DMS53 treated with DMSO at 0.1 percent for 48 hours (cell line): ENCODE data around the gene FIGNL2.

Experiments used
- DNase-seq: peaks from one replicate; lab custom pipeline; 2025; ENCODE audit not compliant: unreplicated experiment; lab: John Stamatoyannopoulos, UW

The FIGNL2 gene

DNA sequence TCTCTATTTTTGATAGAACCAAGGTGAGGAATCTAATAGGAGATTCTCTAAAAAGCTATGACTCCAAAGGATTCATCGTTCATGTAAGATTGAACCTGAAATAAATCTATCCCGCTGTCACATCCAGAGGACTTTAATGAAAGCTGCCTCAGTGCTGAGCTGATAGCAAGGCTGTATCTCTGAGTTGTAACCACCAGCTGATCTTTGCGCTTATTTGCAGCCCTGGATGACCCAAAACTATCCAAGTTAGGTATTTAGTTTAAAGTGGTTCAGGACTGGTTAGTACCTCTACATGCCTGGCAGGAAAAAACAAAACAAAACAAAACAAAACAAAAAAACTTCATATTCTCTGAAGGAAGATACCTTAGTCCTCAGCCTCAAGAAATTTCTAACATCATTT is 30.6 kb upstream of the FIGNL2 start:
- no peak for DNase-seq

DNA sequence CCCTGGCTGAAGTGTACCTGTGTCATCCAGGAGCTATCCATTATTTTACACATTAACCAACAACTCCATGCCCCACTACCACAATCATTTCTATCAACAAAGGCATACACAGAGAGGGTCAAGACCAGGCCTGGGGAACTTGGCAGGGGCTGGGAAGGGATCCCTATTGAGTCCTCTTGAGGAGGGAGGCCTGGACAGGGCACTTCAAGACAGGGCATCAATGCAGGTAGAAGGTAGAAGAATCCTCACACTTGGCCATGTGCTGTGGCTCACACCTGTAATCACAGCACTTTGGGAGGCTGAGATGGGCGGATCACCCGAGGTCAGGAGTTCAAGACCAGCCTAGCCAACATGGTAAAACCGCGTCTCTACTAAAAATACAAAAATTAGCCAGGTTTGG is 26.0 kb upstream of the FIGNL2 start:
- DNase-seq: no peak

DNA sequence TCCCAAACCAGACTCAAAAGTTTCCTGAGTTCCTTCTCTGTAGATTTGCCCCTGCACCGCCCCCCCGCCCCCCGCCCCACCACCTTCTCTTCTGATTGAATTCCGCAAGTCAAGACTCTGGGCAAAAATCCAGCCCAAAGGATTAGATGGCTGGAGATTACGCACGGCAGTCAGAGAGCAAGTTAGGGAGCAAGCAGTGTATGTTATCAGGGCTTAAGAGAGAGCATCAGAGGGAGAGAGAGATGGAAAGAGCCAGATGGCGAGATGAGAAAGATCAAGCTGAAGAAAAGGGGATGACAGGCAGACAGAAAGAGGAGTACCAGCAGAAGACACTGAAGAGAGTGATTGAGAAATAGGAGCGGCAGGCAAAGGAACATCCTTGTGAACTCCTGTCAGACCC is 25.5 kb upstream of the FIGNL2 start:
- DNase-seq: no peak

DNA sequence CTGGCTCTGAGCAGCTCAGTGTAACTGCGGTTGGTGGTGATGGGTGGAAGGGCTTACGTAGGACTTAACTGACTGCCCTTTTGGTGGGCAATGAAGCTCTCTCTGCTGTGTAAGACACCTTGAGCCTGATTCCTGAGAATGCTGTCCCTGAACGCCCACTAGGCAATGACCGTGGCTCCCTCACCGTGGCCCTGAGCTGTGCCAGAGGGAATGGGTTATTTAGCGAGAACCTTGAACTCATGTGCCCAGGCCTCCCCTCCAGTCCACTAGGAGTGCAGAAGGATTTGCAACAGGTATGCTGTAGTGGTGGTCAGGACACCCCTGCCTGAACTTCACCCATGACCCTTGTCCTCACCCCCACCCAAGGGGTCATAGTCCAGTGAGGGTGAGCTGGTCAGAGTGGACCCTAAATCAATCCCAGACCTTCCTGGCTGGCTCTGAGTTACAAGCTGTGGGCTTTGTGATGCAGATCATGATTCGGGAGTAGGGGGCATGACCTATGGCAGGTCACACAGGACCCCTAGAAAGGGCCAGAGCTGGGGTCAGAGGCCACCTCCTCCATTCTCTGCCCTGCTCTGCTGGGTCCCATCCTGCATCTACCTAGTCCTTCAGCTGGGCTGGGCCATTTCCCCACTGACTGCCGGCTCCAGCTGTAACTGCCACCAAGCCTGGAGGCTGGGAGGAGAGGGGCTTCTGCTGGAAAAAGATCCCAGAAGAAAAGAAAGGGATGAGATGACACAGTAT is 24.9 kb upstream of the FIGNL2 start:
- no peak for DNase-seq

DNA sequence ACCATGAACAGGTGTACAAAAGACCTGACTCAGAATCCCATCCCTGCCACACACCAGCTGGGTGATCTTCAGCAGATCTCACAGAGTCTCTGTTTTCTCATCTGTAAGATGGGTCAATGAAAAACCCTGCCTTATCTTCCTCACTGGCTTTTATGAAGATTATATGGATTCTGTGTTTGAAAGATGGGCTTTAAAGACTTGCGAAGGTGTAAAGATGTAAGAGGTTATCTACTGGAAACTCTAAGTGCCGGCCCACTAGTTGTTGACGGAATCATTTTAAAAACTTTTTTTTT is 24.1 kb upstream of the FIGNL2 start:
- no peak for DNase-seq

DNA sequence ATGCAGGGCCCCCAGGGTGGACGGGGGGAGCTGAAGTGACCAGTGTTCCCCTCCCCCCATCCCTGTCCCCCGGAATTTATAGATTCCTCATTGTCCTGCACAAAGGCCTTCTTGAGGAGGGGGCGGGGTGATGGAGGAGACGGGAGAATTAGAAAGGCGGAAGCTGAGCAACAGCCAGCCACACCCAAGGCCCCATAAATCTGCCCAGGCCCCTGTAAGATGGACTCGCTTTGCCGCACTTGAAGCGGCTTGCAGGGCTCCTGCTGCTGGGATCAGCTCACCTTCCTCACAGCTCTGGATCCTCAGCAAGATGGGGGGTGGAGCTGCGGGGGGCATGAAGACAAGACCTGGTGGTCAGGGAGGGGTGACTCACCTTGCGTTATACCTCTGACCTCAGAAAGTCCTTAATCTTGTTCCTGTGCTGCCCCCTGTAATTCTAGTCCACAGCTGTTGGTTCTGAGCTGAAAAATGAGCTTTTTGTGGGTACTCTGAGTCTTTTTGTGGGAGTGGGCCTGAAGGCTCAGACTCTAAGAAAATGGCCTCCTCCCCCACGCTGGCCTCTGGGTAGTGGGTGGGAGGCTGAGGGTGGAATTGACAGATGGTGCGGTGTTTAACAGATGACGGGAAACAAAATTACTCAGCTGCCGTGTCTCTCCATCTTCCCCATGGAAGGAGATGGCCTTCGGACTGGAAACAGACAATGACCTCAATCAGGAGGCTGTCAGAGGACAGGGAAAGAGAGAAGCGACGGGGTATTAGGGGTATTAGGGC is 23.6 kb upstream of the FIGNL2 start:
- DNase-seq: no peak

DNA sequence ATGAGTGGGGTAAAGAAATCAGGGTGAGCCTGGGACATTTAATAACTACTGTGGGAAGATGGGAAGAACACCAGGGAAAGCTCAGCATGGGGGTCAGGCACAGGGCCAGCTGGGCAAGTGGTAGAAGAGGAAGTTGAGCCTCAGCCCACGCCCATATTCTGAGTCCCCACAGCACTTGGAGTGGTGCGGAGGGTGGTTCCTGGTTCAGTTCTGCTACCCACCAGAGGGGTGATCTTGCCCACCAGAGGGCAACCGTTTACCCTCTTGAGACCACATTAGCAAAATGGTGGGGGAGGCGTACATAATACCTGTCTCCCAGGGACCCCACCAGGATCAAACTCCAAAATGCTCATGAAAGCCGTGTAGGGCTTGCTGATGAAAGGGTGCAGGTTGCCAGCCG is 22.6 kb upstream of the FIGNL2 start:
- DNase-seq: no peak

DNA sequence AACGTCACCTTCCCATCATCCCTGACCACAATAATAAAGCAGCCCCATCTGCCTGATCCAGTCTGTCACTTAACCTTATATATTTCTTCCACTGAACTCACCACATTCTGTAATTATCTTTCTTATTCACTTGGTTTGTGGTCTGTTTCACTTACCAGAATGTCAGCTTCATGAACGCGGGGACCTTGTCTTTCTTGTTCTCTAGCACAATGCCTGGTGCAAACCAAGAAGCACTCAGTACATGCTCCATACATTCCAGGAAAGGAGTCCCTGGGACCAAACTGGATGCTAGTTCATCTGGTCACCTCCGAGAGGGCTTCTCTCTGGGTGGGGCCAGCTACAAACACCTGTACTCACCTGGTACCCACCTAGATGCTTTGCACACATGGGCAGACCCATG is 22.0 kb upstream of the FIGNL2 start:
- no peak for DNase-seq

DNA sequence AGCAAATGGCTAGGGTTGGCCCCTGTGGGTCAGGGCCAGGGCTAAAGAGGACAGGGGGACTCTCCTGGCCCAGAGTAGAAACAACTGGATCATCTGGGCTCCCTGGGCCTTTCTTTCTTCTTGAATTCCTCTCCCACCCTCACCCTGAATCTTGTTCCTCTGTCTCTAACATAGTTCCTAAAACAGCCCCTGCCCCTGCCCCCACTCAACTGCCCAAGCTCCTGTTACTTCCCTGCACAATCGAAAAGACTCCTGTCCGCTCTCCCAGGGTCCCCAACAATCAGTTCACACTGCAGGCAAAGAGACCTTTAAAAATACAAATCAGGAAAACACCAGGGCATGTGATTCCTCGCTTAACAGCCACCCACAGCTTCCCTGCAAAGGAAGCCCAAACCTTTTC is 21.4 kb upstream of the FIGNL2 start:
- no peak for DNase-seq

DNA sequence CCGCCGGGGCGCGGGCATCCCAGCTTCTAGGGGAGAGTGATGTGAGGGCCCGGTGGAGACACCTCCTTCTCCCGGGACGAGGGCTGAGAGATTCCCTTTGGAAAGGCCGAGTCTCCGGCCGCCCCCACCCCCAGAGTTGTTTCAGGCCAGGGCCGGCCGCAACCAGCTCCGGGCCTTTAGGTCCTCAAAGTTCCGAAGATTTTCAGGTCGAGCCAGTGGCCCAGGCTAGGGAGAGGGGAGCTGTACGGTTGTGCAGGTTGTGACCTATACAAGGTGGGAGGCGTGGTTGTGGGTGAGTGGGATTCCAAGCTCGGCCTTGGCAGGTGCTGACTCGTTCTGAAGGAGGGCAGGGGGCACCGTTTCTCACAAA is 21.0 kb upstream of the FIGNL2 start:
- no peak for DNase-seq

DNA sequence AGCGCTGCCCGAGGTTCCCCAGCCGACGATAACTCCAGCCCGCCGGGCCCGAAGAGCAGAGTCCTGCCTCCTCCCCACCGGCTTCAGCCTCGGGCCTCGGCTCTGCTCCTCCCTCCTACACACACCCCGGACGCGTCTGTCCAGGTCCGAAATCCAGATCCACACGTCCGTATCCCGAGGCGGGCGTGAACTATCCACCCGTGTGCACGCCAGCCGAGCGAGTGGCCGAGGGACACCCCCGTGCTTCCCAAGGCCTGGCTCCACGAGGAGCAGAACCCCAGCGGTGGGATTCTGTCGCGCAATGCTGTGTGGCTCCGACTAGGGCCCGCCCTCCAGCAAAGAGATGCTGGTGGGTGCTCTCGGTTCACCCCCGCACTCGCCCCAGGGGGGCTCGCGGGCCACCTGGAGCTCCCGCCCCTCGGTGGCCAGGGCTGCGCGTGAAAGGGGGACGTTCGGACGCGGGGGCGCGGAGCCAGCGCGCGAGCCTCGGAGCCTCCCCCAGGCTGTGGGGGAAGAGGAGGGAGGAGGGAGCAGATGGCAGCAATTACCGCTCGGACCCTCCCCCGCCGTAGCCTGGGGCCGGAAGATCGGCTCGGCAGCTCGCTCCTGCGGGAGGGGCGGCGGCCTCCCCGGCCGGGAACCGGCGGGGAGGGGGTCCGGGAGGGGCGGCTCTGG is 20.4 kb upstream of the FIGNL2 start:
- DNase-seq: no peak

DNA sequence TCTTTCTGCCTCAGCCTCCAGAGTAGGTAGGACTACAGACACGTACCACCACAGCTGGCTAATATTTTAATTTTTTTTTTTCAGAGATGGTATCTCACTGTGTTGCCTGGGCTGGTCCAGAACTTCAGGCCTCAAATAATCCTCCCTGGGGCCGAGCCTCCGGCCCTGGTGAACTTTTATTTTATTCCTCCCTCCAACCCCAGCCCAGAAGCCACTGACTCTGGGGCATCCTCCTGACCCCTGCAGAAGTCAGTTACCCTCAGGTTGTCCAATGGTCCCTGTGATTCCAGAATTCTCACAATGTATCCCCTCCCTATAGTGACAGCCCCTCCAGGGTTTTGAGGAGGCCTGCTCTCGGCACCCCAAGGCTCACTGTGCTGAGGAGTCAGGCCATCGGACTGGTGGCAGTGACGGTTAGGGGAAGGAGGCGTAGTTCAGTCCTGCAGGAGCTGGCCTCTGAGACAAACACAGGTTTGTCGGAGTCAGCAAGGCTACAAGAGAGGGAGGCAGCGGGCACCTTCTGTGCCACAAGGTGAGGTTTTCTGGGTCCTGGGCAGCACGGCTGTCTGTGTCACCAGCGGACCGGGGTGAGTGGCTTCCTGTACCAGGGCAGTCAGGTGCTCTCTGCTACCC is 19.4 kb upstream of the FIGNL2 start:
- DNase-seq: no peak

DNA sequence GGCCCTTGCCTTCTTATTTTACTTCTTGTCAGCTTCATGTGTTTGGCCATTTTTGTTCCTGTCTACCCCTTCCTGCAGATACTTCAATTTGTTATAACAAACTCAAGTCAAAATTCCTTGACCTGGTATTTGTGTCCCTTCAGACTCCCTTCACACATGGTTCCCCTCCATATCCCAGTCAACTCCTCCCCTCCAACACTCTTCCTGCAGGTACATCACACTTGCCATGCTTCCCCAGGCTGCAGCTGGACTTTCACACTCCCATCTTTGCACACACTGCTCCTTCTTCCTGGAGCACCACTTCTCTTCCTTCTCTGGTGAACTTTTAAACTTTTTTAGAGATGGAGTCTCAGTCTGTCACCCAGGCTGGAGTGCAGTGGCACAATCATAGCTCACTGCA is 18.9 kb upstream of the FIGNL2 start:
- DNase-seq: no peak

DNA sequence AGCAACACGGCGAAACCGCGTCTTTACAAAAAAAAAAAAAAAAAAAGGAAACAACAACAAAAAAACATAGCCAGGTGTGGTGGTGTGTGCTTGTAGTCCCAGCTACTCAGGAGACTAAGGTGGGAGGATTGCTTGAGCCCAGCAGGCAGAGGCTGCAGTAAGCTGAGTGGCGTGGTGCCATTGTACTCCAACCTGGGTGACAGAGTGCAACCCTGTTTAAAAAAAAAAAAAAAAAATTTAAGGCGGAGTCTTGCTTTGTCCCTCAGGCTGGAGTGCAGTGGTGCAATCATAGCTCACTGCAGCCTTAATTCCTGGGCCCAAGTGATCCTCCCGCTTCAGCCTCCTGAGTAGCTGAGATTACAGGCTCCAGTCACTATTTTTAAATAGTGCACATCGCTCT is 18.2 kb upstream of the FIGNL2 start:
- no peak for DNase-seq

DNA sequence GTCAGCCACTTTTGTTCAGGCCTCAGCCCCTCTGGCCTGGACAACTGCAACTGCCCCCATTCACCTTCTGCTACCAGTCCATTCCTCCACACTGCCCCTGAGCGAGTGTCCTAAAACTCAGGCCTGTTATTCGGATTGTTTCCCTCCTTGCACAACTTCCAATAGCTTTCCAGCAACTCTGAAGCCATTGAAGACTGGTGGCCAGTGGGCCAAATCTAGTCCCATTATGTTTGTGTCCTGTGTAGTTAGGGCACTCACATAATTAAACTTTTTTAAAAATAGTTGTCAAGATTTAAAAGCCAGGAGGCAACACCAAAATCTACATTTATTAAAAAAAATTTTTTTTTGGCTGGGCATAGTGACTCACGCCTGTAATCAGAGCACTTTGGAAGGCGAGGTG is 17.8 kb upstream of the FIGNL2 start:
- DNase-seq: no peak

DNA sequence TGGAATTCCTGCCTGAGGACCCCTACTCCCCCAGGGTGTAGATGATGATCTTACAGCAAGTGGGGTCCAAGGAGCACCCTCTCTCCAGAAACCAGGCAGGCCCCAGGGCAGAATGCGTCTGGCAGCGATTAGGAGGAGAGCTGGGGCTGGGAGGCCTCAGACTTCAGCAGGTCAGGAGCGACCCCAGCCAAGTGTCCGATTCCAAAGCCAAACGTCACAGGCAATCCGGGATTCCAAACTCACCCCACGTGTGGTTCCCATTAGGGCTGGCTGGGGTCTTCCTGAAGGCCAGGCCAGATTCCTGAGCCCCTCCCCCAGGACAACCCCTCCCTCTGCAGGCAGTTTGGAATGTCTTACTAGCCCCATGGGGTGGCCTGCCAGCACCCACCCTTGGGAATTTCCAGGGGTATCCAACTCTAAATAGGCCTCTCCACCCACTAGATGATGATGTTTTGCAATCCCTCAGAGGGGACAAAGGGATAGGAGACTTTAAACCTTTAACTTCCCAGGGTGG is 17.3 kb upstream of the FIGNL2 start:
- no peak for DNase-seq

DNA sequence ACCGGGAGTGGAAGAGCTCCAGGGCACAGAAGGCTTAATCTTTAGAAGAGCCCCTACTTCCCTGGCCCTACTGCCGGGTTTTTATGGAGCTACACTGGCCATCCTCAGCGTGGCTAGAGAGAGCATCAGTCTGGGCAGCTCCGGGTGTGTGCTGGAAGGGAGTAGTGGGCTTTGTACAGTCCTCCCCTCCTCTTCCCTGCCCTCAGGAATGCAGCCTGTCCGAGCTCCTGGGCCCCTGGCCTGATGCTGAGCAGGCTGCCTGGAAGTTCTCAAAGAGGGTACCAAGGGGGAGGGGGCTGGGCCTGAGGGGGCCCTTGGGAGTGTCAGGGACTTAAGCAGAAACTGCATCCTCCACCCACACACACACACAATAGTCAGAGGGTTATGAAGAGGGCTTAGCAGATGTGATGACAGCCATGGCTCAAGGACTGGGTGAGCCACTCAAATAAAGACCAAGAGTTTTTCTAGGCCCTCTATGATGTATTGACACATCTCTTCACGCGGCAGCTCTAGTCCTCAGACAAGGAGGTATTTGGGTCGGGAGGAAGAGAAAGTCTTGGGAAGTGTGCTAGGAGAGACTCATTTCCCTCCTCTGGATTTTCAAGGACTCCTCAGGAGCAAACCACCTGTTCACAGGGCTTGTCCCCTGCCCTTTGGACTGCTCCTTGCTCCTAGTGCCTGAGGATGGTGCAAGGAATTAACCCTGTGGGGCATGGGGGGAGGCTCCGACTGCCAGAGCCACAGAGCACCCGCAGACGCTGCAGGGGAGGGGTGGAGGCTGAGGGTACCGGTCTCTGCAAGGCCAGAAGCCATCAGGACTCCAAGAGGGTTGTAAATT is 16.5 kb upstream of the FIGNL2 start:
- DNase-seq: no peak

DNA sequence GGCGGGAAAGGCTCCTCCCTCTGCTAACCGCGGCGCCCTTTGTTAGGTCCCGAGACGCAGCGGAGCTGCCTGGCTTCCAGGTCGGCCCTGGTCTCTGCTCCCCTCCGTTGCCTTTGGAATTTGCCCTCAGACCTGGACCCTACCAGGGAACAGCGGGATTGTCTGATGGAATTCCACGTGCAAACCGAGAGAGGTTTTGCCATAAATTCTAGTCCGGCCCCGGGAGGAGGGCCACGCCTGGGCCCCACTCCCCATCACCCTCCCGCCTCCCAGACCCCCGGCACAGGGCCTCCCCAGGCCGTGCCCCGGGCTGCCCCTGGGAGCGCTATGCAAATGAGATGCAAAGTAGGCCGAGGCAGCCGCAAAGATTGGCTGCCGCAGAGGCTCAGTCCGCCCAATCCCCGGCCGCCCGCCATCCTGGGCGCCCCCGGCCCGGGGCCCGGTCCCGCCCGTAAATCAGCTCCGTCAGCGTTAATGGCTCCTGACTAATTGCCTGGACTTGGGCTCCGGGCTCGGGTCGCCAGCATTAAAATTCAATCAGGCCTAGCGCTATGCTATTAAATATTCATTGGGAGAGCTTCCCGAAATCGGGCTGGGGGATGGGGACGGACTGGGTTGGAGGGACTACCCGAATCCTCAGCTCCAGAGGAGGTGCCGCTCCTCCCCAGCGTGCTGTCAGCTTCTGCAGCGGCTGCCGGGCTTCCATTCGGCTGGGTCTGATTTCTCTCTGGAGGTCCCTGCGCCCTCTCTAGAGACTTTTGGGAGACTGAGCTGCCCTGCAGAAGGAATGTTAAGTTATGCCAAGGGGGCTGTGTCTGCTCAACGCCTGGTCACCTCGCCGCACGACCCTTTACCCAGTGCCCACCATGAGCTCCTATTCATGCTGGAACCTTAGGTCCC is 15.7 kb upstream of the FIGNL2 start:
- DNase-seq: peak; percentile 16

DNA sequence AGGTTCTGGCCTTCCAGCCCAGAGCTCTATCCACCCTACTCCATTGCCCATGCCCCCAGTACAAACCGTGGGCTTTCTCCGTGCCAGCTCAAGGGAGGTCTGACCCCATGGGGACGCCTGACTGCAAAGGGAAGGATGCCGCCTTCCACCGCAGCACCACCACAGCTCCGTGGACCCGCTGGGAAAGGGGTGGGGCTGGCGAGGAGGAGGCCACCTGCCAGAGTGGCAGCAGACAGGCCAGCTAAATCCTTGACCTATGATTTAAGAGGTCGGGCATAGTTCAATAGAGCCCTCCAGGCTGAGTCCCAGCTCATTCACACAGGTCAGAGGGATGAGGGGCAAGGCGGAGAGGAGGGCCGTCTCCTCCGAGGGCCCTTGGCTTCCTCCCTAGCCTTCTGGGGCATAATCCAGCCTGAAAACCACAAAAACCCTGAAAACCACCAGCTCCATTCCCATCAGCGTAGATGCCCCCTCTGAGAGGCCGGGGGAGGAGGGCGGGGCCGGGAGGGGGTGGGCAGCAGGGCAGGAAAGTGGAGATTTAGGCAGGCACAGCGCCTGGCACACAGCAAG is 14.9 kb upstream of the FIGNL2 start:
- no peak for DNase-seq

DNA sequence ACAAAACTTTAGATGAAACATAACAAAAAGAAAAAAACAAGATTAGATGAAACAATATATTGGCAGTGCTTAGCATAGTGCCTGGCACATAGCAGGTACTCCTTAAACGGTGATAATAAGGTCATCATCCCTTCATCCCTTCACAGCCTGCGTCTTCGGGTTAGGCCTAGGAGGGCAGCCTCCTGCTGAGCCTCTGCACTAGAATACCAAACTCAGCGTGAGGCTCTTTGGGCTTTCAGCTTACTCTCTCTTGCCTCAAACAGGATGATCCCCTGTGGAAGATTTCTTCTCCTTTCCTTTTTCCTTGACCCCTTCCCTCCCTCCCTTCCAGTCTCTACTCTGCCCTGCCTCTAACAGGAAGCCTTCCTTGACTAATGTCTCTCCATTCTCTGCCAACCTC is 14.4 kb upstream of the FIGNL2 start:
- no peak for DNase-seq
